GM19324 (cell line): ENCODE measurements around the gene C16orf90.
"Not testable (repeated sequence)": the region's sequence is repeated elsewhere in the genome, so short reads cannot be mapped to it uniquely, and the experiment has no call there.

ENCODE experiments used
- ATAC-seq: cut with Tn5 transposase; IDR thresholded peaks from one replicate; pipeline ENCODE4 v1.9.1; 2021; ENCODE audit warnings: mild to moderate bottlenecking, moderate library complexity; ENCODE audit not compliant: unreplicated experiment, low FRiP score

The C16orf90 gene

DNA sequence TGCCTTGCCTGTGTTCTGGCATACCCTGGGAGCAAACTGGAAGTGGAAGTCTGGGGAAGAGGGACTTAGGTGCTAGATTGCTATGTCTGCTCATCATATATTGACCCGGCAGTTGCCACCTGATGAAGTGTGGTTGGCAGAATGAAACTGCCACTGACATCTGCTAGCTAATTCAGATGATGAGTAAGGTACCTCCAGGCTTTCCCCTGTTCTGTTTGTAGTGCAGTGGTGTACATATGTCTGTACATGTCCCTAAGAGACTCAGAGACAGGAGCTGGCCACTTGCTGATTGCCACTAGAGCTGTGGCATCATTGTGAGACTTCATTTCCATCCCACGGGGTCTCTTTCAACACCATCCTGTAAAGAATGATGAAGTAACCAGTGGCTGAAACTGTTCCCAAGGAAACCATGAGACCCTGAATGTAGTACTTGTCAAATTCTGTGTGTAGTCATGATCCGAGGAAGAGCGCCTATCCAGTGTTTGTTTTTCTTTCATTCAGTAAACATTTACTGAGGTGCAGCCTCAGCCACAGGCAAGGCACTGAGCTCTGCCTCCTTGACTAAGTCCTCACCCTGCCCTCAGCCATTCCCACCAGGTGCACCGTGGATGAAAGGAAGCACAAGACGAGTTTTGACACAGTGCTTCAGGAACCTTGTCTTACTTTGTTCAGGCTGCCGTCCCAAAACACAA, 18.7 kb upstream of the C16orf90 start:
- ATAC-seq, result no peak

DNA sequence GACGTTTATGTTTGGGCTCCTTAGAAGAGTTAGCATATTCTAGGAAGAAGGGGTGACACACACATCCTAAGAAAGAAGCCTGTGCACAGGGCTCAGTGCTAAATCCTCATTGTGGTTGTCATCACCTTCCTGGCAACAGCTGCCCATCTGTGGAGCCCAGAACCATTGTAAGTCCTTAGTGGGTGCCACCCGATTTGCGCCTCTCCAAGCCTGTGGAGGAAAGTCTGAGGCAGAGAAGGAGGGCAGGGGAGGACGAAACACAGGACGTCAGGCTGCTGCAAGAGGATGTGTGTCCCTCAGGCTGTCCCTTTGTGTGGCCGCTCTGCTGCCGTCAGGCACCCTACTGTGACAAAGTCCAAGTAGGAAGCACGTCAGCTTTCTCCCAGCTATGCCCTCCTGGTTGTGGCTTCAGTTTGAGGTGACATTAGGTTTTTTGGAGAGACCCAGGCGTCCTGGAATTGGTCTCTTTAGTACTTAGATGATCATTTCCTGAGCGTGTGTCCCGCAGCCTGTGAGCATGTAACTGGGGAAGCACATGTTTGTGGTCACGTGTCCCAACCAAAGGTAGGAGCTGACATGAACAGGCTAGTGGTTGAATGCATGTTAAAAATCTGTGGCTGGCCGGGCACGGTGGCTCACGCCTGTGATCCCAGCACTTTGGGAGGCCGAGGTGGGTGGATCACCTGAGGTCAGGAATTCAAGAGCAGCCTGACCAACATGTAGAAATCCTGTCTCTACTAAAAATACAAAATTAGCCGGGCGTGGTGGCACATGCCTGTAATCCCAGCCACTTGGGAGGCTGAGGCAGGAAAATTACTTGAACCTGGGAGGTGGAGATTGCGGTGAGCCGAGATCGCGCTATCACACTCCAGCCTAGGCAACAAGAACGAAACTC, 16.2 kb upstream of the C16orf90 start:
- ATAC-seq, result no peak

DNA sequence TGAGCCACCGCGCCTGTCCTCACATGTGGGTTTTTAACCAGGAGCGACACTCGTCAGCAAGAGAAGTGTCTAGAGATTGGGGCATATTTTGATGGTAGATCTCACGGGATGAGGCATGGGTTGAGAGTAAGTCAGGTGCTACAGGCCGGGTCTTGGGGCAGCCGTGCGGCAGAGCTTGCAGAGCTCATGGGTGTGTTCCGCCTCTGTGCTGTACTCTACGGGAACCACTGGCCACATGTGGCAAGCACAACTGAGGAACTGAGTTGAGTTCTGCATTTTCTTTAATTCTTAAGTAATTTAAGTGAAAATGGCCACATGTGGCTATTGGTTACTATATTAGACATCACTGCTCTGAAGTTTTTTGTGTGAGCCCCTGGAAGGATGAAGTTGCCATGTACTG, 15.1 kb upstream of the C16orf90 start:
- no peak for ATAC-seq

DNA sequence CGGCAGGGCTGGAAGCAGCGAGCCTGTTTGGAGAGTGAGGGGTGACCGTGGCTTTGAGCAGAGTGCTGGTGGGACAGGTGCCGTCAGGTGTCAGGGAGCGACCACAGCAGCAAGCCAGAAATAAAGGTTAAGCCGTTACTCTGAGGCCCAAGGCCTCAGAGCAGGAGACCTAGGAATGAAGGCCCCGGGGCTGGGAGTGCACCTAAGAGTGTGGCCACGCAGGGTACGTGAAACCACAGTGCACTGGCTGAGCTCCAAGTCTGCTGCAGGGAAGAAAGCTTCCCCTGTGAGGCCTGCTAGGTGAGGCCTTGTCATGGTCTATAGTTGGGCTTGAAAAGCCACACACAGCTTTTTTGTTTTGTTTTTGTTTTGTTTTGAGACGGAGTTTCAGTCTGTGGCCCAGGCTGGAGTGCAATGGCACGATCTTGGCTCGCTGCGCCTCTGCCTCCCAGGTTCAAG, 14.2 kb upstream of the C16orf90 start:
- ATAC-seq, result no peak

DNA sequence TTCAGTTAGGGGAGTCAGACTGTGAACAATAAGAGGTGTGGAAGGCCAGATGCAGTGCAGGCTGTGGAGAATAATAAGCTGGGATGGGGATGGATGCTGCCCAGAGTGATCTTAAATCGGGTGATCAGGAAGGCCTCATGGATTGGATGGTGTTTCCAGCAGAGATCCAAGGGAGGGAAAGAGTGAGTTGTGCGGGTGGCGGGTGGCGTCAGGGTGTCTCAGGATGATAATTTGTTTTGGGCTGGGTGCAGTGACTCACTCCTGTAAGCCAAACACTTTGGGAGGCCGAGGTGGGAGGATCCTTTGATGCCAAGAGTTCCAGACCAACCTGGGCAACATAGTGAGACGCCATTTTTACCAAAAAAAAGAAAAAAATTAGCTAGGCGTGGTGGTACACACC, 13.4 kb upstream of the C16orf90 start:
- ATAC-seq, result no peak

DNA sequence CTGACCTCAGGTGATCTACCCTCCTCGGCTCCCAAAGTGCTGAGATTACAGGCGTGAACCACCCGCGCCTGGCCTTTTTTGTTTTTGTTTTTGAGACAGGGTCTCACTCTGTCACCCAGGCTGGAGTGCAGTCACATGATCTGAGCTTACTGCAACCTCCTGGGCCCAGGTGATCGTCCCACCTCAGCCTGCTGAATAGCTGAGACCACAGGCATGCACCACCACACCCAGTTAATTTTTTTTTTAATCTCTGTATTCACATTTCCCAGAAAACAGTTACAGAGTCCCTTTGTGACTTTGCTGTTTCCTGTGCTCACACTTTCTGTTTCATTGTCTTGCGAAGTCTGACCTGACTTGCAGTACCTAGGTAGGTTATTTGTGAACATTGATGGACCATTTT, 8.2 kb upstream of the C16orf90 start:
- ATAC-seq, result no peak

DNA sequence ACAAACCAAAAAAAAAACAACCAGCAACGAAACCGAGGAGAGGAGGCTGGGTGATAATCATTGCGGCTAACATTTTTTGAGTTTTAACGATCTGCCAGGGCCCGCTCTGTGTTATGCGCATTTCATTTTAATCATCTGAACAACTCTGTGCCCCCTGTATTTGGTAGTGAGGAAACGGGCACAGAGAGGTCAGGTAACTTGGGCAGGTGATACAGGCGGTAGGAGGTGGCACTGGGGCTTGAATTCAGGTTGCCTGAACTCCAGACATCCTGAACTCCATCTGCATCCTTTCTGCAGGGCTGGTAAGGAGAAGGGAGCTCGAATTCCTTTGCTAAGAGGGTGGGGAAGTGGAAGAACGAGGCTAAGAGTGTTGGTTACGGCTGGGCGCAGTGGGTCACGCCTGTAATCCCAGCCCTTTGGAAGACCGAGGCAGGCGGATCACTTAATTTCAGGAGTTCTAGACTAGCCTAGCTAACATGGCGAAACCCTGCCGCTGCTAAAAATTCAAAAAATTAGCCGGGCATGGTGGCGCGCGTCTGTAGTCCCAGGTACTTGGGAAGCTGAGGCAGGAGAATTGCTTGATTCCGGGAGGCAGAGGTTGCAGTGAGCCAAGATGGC, 6.6 kb upstream of the C16orf90 start:
- ATAC-seq, result no peak

DNA sequence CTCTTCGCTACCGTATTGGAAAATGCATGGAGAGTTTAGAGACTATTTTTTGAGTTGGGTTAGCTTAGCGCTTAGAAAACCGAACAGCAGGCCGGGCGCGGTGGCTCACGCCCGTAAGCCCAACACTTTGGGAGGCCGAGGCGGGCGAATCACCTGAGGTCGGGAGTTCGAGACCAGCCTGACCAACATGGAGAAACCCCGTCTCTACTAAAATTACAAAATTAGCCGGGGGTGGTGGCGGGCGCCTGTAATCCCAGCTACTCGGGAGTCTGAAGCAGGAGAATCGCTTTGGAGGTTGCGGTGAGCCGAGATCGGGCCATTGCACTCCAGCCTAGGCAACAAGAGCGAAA, 6.1 kb upstream of the C16orf90 start:
- not testable (repeated sequence) for ATAC-seq

DNA sequence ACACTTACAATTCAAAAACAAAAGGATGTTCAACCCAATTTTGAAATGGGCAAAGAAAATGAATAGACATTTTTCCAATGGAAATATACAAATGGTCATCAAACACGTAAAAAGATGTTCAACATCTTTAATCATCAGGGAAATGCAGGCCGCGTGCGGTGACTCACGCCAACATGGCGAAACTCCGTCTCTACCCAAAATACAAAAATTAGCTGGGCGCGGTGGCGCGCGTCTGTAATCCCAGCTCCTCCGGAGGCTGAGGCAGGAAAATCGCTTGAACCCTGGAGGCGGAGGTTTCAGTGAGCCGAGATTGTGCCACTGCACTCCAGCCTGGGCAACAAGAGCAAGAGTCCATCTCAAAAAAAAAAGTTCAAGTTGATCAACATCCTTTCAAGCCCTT, 3.7 kb upstream of the C16orf90 start:
- ATAC-seq, result no peak

DNA sequence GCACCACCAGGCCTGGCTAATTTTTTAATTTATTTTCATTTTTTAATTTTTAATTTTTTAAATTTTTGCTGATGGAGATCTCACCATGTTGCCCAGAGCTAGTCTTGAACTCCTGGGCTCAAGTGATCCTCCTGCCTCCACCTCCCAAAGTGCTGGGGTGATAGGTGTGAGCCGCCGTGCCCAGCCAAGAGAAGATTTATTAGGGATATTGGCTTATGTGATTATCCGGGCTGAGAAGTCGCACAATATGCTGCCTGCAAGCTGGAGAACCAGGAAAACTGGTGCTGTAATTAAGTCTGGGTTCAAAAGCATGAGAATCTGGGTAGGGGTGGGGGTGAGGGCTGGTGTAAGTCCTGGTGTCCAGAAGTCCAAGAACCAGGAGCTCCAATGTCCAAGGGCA, 2.5 kb upstream of the C16orf90 start:
- no peak for ATAC-seq

DNA sequence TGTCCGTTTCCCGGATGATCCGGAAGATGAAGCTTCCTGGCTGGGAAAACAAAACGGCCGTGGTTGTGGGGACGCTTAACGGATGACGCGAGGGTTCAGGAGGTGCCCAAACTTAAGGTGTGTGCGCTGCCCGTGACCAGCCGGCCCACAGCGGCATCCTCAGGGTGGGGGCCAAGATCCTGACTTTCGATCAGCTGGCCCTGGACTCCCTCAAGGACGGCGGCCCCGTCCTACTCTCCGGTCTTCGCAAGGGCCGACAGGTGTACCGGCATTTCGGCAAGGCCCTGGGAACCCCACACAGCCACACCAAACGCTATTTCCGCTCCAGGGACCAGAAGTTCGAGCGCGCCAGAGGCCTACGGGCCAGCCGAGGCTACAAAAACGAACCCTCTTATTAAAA, 1.1 kb upstream of the C16orf90 start:
- ATAC-seq, result no peak

DNA sequence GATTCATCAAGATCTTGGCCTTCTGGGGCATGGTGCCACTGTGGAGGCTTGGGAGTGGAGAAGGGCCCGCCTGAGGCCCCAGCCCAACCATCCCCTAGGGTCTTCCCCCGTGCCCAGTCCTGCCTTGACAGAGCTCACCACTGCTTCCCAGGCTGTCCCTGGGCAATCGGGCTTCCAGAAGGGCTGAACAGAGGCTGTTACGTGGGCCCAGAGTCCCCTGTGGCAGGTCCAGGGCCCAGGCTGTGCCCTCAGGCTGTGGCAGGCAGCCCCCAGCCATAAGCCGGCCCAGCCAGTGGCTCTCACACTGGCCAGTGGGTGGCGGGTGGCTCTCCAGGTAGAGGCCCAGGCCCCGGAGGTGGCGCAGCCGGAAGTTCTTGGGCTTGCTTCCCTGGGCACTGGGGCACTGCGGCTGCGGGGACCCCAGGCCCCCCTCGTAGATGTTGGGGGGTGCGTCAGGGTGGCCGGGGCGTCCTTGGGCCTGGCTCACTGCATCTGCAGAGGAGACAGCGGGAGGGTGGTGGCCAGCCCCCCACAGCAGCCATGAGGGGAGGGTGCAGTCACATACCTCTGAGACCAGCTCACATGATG, 809 bp downstream of the C16orf90 start:
- ATAC-seq, result no peak

DNA sequence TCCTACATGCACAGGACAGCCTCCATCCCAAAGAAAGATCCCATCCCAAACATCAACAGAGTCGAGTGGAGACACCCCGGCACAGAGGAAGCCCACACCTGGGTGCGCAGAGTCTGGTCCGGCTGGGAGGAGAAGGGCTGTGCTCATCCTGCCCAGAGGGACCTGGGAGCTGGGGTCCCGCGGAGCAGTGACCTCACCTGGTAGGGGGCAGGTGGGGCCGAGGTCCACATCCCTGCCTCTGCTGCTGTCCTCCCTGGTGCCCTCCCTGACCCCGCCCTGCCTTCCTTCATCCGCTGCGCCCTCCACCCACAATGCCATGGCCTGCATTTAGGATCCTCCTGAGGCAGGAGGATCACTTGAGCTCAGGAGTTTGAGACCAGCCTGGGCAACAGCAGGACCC, 2.9 kb downstream of the C16orf90 start:
- ATAC-seq, result no peak

DNA sequence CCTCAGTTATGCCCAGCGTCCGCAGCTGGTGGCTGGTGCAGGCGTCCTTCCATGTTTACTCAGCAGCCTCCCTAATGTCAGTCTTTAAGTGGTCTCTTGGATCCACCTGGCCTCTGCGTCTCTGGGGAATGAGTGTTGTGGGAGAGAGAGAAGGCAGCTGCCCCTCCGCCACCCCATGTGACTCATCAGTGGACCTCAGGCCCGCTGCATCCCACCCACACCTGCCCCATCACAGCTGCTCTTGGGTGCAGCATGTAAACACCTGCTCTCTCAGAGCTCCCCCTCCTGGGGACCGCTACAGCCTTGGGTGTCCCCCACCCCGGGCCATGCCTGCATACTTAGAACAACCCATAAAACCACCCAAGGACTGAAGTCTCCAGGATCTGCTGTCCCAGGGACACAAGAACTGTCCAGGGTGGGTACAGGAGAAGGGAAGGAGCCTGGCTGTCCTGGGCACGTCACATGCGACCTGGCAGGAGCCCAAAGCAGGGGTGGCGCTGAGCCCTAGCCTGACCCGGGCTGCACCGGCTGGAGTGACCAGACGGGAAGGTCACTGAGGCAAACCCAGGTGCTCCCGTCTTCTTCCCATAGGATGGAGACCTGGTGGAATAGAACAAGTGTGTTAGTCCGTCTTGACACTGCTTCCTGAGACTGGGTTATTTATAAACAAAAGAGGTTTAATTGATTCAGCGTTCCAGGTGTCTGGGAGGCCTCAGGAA, 4.2 kb downstream of the C16orf90 start:
- no peak for ATAC-seq

DNA sequence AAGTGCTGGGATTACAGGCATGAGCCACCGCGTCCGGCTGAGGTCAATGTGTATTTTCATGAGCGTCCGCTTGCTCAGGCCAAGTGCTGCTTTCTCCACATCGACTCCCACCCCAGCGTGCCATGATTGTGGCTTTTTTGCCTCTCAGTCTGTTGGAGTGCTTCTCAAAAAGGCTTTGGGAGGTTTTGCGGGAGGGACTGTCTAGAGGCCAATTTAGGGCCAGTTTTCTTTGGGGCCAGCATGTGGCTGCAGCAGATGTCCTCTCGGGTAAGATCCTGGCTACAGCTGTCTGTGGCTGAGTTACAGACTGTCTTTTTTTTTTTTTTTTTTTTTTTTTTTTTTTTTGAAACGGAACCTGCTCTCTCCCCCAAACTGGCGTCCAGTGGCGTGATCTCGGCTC, 6.5 kb downstream of the C16orf90 start:
- no peak for ATAC-seq

DNA sequence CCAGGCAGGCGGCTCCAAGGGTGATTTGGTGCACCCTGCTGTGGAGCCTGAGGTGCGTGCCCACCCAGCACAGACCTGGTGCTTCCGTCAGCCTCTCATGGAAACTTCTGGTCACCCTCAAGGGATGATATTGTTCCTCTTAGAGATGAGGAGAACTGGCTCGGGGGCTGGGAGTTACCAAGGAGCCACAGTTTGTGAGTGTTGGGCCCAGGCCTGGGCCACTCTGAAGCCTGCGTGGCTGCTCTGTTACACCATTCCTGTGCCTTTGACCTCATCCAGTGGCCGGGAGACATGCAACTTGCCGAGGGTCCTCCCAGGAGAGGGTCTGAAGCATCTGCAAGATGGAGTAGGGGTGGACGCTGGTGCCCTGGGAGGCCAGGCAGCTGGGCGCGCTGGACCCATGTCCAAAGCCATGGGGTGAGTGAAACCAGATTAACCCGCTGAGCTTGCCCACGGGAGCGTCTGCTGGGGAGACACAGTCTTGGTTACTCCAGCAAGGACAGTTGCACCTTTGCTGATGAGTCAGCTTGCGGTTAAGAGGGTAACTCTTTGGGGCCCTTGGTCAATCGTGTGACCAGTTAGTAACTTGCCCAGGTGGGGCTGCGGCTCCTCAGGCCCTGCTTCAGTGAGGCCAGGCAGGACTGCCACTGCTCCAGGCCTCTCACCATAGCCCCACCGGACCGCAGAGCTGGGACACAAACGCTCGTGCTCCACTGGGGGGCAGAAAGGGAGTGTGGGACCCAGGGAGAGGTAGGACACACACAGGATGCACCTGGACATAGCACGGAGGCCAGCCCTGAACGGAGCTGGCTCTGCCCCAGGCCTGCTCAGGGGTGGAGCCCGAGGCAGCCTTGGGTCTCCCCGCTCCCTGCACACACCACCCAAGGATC, 7.5 kb downstream of the C16orf90 start:
- no peak for ATAC-seq

DNA sequence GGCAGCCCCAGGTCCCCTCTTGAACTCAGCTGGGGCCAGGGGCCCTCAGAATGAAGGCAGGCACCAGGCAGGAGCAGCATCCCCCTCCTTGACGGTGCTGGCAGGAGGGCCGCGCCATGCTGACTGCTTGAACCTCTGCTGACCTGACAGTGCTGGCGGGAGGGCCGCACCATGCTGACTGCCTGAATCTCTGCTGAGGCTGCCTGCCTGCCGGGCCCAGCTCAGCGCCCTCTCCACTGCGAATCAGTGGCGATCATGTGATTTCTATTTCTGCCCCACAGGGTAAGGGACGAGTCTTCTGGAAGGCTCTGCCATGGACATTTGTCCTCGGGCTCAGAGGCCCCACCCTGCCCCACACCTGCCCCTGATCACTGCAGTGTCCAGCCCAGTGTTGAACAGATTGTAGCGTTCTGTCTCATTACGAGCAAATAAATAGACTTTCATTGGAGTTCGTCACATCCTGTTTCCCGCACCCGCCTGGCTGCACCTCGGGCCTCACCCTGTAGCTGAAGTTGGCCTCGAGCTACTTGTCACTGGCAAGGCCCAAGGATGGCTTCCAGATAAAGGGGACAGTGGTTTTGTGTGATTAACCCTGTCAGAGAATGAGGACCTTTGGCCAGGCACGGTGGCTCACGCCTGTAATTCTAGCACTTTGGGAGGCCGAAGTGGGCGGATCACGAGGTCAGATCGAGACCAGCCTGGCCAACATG, 8.6 kb downstream of the C16orf90 start:
- ATAC-seq, result no peak

DNA sequence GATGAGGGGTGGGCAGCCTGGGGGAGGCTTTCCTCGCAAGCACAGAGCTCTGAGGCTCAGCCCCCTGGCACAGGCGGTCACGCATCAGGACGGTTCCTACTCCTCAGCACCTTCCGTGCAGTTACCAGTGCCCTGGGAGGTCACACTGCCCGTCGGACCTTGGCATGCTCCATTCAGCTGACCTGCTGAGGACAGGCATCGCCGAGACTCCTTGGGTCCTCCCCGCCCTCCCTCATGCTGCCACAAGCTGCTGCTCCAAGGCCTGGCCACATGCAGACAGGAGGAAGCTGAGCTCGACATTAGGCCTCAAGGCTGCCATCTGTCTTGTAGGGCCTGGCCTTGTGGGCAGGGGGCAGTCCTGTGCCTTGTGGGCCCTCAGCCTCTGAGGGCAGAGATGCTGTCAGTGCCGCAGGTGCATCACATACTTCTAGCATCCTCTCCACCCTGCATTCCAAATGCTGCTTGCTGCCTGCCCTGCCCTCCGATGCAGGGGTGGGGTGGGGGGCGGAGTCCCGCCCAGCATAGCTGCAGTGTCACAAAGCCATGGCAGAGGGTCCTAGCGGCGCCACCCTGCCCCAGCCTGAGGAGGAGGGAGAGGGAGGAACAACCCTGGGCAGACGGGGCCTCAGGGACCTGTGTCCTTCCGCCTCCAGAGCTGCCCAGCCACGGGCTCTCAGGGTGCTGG, 9.3 kb downstream of the C16orf90 start:
- ATAC-seq, result no peak
